Heart right ventricle (tissue), 16 donors: ENCODE results near the gene CNTNAP4. TPM values are rescaled to one million over a fixed set of nuclear protein-coding genes. Genes with fewer than 3 reads are reported as not detected.

ENCODE experiments used
- ATAC-seq, 8 donors: fragments of 200-7000 bp; cut with Tn5 transposase; one replicate each; pipeline ENCODE4 v1.9.1; 2020; ENCODE audit warnings: mild to moderate bottlenecking in 8 of 8, moderate library complexity in 8 of 8, moderate number of reproducible peaks in 1 of 8
- DNase-seq, 2 donors: peaks; one replicate each; pipeline ENCODE4 v3.0.0-alpha.2; 2020
- H3K27ac ChIP-seq, 10 donors: fragments of 200-600 bp; sonication (generic) in 2 of 10; one replicate each; pipeline versions ENCODE4 v1.5.0 to v1.8.0; 2020 to 2022; ENCODE audit warnings: mild to moderate bottlenecking in 3 of 10
- H3K27me3 ChIP-seq, 7 donors: fragments of 200-600 bp; one replicate each; pipeline ENCODE4 v1.8.0; 2021 to 2022; ENCODE audit warnings: mild to moderate bottlenecking in 2 of 7
- H3K36me3 ChIP-seq, 9 donors: fragments of 200-600 bp; sonication (generic) in 1 of 9; one replicate each; pipeline versions ENCODE4 v1.5.0 to v1.8.0; 2020 to 2022; ENCODE audit warnings: mild to moderate bottlenecking in 2 of 9
- H3K4me1 ChIP-seq, 9 donors: fragments of 200-600 bp; sonication (generic) in 1 of 9; one replicate each; pipeline versions ENCODE4 v1.5.0 to v1.8.0; 2020 to 2022; ENCODE audit warnings: mild to moderate bottlenecking in 4 of 9
- H3K4me3 ChIP-seq, 10 donors: fragments of 200-600 bp; sonication (generic) in 2 of 10; one replicate each; pipeline versions ENCODE4 v1.5.0 to v1.8.0; 2020 to 2022; ENCODE audit warnings: mild to moderate bottlenecking in 7 of 10, moderate library complexity in 2 of 10
- H3K9me3 ChIP-seq, 11 donors: fragments of 200-600 bp in 10 of 11; sonication (generic) in 2 of 11; one replicate each; pipeline versions ENCODE4 v1.5.0 to v1.8.0; 2013 to 2022; ENCODE audit warnings: mild to moderate bottlenecking in 2 of 11, control low read depth in 1 of 11, moderate library complexity in 1 of 11
- WGBS, 2 donors: extraction: QIAGEN DNeasy Blood & Tissue Kit; methylation state at CpG; one replicate each; pipeline ENCODE4 v1.1.7; 2013; ENCODE audit warnings: inconsistent platforms in 1 of 2; 5-methylcytosine and 5-hydroxymethylcytosine counted together
- intact Hi-C, 10 donors: fragments of 100-400 bp; cut with DNase I; formaldehyde crosslinking; loops; one replicate each; pipeline versions ENCODE4 v1.11.1 to v1.14.2; 2022
- polyA plus RNA-seq, 2 donors: library from polyadenylated mRNA; stranded (reverse); fragments of 200-250 nt; gene quantifications; one replicate each; pipeline ENCODE4 v1.2.3, GENCODE V29; 2013
- total RNA-seq, 10 donors: library from RNA; stranded (reverse); fragmentation: NEBNext Ultra II Directional in 3 of 10; extraction: Animal tissue kit (Norgen Biotek cat#: 25700) in 3 of 10; gene quantifications; one replicate each; pipeline versions ENCODE4 v1.2.1 to v1.2.4, GENCODE V29; 2021 to 2023
- TF ChIP-seq, protein P1 (sequence below), 9 donors: fragments of 200-600 bp; sonication (generic) in 2 of 9; IDR thresholded peaks; one replicate each; pipeline versions ENCODE4 v1.5.0 to v1.8.0; 2021 to 2022; ENCODE audit warnings: antibody characterized with exemption in 9 of 9, mild to moderate bottlenecking in 5 of 9, moderate library complexity in 1 of 9
- donor health status: Arrhythmogenic right ventricular cardiomyopathy.
- donor health status: ischemic (EF 13 %, LVEDD 7.1; RV severe dilation, severe dysfunction).
- donor health status: healthy with polysubstance abuse.
- donor health status: DM: no; HTN: yes; CAD: no.
- donor health status: DM: no; HTN: no; CAD: no.
- donor health status: ischemic (EF 25% LVEDD 6.9; RV normal size, moderate dysfunction).
- donor health status: ischemic (EF 25% LVEDD 5.7; RV mildly dilated, moderate dysfunction).
- donor health status: healthy.
- donor health status: DM: yes; HTN: yes; CAD: no.
- donor health status: Ischemic cardiomyopathy.
- donor health status: ischemic (EF 35%, LVEDD 5.7; RV mildly dilated, moderate dysfunction).
- donor health status: nonischemic (EF 11% LVEDD 7.7; RV severe dilation, severe dysfunction).
- donor health status: DM: yes; HTN: yes; CAD: no.
- donor health status: PGD.
- donor health status: ischemic (EF 29% LVEDD 5.4; RV normal size, mild dysfunction).
- donor health status: nonischemic (EF 23%, LVEDD 6.1; RV moderate dilation, normal function).

Gene CNTNAP4
- total and polyA plus RNA-seq, 12 donors, result not detected

DNA sequence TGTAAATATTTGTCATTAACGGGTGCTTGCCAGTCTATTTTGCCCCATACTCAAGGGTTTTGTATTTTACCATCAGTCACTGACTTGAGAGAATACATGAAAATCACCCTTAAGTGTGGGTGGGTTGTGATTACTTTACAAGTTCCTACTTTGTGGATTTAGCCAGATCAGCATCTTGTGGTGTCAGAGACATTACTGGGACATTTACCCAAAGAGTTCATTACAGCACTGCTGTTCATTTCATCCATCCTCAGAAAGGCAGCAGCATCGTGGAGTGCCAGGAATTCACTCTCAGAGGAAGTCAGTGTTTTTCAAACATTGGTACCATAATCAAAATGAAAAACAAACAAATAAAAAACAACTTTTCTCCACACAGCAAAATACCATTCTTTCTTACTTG, 110.8 kb downstream of the CNTNAP4 start:
- Histone ChIP-seq H3K4me1 (no peaks in the 10 kb centered on the region), H3K36me3 (no peaks in the 10 kb centered on the region), H3K27me3 (no peaks in the 10 kb centered on the region), H3K9me3 (no peaks in the 10 kb centered on the region), H3K27ac (no peak overlapping the region), H3K4me3 (no peak overlapping the region)
- 48 to 50% methylated on average over 2 of the region's 2 CpGs for WGBS, 2 donors
- DNase-seq (no peak), ATAC-seq (no peak)
- TF ChIP-seq, protein P1, sequence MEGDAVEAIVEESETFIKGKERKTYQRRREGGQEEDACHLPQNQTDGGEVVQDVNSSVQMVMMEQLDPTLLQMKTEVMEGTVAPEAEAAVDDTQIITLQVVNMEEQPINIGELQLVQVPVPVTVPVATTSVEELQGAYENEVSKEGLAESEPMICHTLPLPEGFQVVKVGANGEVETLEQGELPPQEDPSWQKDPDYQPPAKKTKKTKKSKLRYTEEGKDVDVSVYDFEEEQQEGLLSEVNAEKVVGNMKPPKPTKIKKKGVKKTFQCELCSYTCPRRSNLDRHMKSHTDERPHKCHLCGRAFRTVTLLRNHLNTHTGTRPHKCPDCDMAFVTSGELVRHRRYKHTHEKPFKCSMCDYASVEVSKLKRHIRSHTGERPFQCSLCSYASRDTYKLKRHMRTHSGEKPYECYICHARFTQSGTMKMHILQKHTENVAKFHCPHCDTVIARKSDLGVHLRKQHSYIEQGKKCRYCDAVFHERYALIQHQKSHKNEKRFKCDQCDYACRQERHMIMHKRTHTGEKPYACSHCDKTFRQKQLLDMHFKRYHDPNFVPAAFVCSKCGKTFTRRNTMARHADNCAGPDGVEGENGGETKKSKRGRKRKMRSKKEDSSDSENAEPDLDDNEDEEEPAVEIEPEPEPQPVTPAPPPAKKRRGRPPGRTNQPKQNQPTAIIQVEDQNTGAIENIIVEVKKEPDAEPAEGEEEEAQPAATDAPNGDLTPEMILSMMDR (IDR thresholded peaks at IDR 0.05), result no peak
- intact Hi-C loops, result no loop called here

DNA sequence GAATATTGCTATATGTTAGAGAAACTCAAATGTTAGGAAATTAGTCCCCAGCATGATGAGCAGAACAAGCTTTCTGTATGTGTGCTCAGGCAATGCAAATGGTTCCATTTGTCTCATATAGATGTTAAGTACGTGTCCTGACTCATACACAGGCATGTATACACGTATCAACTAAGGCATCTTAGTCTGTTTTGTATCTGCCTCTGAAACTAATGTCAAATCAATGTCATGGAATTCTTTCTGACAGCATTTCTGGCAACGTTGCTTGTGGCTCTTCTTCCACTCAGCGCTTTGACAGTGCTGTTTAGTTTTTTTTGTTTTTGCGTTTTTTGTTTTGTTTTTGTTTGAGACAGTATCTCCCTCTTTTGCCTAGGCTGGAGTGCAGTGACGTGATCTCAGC, 111.9 kb downstream of the CNTNAP4 start:
- intact Hi-C loops, result no loop called here
- no peaks in the 10 kb centered on the region for H3K4me1 ChIP-seq
- TF ChIP-seq, protein P1 (IDR thresholded peaks at IDR 0.05), result no peak
- no peaks in the 10 kb centered on the region for H3K9me3 ChIP-seq
- H3K27ac ChIP-seq, result no peak overlapping the region
- DNase-seq (no peak), ATAC-seq (no peak)
- no peaks in the 10 kb centered on the region for H3K27me3 ChIP-seq
- WGBS, 2 donors, result 61 to 71% methylated on average over 6 of the region's 6 CpGs
- H3K4me3 ChIP-seq, result no peak overlapping the region
- no peaks in the 10 kb centered on the region for H3K36me3 ChIP-seq

DNA sequence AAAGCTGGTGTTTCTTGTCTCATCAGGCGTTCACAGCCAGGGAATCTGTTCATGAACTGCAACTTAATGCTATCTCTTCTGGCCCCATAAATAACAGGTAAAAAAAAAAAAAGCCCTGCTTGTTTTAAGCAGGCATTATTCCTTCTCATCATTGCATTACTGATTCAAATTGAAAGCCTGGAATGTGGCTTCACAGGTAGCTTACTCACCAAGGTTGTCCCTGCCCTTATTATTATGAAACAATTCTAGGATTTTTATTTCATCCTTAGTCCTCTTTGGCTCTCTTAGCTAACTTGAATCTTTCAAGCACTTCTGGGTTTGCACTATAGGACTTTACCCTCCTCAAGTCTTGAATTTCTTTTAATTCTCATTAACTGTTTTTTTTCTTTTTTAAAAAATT, 113.3 kb downstream of the CNTNAP4 start:
- intact Hi-C loops, result no loop called here
- WGBS, 2 donors, result 31 to 35% methylated on average over 1 of the region's 1 CpG
- H3K4me1 ChIP-seq, result no peaks in the 10 kb centered on the region
- no peaks in the 10 kb centered on the region for H3K27me3 ChIP-seq
- TF ChIP-seq, protein P1 (IDR thresholded peaks at IDR 0.05), result no peak
- H3K4me3 ChIP-seq, result no peak overlapping the region
- no peaks in the 10 kb centered on the region for H3K36me3 ChIP-seq
- DNase-seq, result no peak
- ATAC-seq, result no peak
- H3K9me3 ChIP-seq, result no peaks in the 10 kb centered on the region
- no peak overlapping the region for H3K27ac ChIP-seq

DNA sequence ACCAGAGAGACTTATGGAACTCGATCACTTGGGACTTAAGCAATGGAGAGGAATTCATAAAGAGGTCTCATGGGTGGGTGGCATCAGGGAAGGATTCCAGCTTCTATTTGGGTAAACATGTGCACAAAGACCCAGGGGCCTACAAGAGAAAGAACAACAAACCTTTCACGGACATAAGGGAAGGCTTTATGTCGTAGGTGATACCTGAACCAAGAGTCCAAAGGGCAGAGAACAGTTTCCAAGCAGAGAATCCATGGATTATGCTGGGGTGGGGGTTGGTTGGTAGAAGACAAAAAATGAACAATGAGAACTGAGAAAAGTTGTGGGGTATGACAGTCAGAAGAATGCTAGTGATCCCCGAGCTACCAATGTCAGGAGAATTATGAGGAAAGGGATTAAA, 119.8 kb downstream of the CNTNAP4 start:
- DNase-seq (no peak), ATAC-seq (no peak)
- H3K27me3 ChIP-seq, result no peaks in the 10 kb centered on the region
- 76 to 82% methylated on average over 4 of the region's 4 CpGs for WGBS, 2 donors
- no peaks in the 10 kb centered on the region for H3K36me3 ChIP-seq
- H3K9me3 ChIP-seq, result no peaks in the 10 kb centered on the region
- H3K27ac ChIP-seq, result no peak overlapping the region
- H3K4me3 ChIP-seq, result no peak overlapping the region
- intact Hi-C loops, result no loop called here
- H3K4me1 ChIP-seq, result no peaks in the 10 kb centered on the region
- TF ChIP-seq, protein P1 (IDR thresholded peaks at IDR 0.05), result no peak

DNA sequence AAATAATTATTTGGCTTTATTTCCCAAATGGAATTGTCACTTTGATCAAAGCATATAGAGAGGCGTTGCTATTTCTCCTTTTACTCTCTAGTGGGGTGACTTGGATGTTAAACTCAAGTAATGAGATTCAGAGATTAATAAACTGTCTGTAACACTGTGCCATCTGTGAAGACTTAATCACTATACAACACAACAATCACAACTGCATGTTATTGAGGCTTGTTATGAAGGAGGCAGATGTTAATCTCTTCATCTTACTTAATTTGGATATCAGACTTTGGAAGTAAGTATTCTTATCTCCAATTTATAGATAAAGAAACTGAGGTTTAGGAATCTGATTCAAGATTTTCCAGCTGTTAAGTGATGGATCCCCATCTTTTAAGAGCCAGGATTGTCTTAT, 132.5 kb downstream of the CNTNAP4 start:
- H3K36me3 ChIP-seq, result no peaks in the 10 kb centered on the region
- DNase-seq, result no peak
- no peak overlapping the region for H3K4me3 ChIP-seq
- no peak overlapping the region for H3K27ac ChIP-seq
- no peaks in the 10 kb centered on the region for H3K27me3 ChIP-seq
- TF ChIP-seq, protein P1 (IDR thresholded peaks at IDR 0.05), result no peak
- intact Hi-C loops, result no loop called here
- H3K4me1 ChIP-seq, result no peaks in the 10 kb centered on the region
- no peak for ATAC-seq
- WGBS, 2 donors, result 61 to 73% methylated on average over 1 of the region's 1 CpG
- peaks cover 0 to 13% (median 0%) of the 10 kb centered on the region in 11 donors for H3K9me3 ChIP-seq
